CD4-positive, alpha-beta T cell treated with Interleukin-17A for 4 hours (primary cell): Measurements from ENCODE around the gene CYB5A.
"Not testable (repeated sequence)": the region's sequence is repeated elsewhere in the genome, so short reads cannot be mapped to it uniquely, and the experiment has no call there.

Source experiments
- DNase-seq: peaks from one replicate; pipeline ENCODE4 v3.0.0-alpha.2; 2020; ENCODE audit warnings: mixed read lengths

CYB5A gene, protein sequence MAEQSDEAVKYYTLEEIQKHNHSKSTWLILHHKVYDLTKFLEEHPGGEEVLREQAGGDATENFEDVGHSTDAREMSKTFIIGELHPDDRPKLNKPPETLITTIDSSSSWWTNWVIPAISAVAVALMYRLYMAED

DNA sequence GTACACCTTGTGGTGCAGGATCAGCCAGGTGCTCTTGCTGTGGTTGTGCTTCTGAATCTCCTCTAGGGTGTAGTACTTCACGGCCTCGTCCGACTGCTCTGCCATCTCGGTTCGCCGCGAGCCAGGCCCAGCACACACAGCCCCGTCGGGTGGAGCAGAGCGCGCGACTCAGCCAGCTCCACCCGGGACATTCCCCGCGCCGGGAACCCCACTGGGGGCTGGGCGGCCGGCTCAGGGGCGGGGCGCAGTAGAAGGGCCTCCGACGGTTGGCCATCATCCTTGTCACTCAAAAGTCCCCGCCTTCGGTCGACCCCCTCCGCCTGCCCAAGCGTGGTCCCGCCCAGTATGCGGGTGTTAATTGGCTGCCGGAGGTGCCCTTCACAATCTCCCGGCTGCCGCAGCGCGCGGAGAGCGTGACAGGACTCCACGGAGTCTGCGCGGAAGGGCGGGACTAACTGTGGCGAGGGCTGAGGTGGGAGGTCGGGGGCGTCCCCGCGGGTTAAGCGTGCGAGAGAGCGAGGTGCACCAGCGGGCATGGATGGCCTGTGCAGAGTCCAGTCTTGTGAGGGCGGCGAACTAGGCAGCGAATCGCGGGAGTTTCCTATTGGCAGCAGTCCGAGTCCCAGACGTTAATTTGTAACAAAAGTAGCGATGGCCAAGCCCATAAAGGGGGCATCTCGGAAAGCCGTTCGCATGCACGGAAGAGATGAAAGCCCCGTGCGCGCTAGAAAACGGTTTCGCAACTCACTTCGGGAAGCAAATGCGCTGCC is at the start of gene CYB5A:
Gene CYB5A (minus strand): TSS at position 193 of the 770 bp plus-strand sequence. CDS start 88 bp downstream, at position 105.
- DNase-seq, result peak; percentile 98

DNA sequence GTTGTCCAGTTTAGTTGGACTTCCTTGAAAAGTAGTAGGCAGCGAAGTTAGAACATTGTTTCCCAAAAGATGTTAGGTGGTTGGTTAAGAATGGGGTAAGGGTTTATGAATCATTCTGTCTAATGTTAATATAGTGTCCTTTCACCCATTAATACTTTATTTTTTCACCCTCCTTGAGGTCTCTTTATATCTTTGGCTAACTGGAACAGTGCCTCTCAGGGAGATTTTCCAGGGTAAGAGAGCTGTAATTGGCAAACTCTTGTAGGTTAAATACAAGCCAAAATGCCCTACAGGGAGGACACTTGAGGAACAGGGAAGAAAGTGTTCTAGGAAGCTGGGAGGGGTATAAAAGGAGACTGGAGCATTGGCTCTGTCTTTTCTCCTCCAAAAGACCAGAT is 46.1 kb upstream of the CYB5A start:
- DNase-seq, result no peak

DNA sequence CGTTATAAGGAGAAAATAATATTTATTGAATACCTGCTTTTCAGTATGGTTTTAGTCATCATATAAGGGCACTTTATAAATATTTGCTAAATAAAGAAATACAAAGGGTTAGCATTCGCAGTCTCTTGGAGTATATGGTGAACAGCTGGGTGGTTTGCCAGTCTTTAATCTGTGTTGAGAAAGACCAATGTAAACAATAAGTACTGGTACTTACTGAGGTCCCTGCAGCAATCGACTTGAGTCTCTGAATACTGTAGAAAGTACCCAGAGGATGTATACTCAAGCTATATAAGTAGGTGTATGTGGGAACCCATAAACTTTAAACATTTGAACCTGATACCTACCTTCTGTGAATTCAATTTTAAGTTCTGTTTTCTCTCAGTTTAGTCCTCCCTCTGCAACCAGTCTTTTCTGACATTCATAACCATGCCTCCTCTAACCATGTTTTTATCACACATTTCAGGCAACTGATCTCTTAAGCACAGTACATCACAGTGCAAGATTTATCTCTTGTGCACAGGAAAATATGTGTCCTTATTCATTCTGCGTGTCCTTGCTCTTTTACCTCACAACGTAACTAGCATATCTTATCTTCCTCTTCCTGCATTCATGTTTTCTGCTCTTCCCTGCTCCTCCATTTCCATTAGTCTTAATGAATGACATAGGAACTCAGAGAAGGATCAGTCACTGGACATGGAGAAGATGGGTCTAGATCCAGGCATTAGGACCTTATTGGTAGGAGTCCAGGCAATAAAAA is 45.6 kb upstream of the CYB5A start:
- DNase-seq, result no peak

DNA sequence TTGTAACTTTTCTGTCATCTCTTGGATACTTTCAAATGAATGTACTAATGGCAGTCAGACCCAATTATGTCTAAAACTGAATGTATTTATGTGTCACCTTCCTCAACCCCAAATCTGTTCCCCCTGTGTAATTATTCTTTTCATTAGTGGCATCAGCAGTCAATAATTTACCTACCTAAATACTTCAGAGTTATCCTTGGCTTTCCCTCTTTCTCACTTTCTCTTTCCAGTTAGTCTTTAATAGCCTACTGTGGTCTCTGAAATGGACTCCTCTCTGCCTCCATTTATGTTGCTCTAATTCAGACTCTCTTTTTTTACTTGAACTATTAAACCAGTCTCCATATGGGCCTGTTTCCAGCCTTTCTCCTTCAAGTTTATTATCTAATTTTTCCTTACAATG is 44.9 kb upstream of the CYB5A start:
- no peak for DNase-seq

DNA sequence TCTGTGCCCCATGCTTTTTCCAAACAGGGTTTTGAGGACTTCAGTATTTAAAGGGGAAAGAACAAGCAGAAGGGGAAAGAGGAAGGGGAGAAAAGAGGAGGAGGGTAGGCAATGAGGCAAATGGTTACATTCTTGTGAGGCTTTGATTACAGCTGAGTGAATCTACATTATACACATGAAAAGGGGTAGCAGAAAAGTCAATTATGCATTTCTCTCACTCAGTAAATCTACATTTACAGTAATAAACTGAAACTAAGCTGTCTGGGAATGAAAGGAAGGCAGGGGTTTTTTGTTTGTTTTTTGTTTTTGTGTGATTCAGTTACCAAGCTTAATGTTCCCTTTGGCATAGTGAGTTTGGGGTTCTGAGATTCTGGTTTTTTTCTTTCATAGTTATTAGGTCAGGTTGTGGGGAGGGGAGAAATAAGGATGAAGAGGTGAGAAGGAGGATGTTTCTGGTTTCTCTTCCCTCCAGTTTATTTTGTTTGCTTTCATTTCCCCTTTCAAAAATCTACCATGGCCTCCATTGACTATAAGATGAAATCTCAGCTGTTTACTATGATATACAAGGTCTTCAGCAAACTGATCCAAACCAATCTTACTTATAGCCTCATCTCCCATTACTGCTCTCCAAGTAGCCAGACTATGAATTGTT is 42.6 kb upstream of the CYB5A start:
- no peak for DNase-seq

DNA sequence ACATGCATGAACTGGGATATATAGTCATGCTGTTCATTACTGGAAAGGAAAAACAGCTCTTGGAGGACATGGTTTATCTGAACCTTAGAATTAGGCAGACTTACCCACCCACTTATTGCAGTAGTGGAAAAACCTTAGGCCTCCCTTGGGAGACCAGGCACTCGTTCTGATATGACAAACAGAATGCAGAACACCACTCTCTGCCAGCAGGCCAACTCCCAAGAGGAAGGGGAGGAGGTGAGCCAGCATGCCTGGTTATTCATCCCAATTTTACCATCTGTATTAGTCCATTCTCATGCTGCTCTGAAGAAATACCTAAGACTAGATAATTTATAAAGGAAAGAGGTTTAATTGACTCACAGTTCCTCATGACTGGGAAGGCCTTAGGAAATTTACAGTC is 41.3 kb upstream of the CYB5A start:
- no peak for DNase-seq

DNA sequence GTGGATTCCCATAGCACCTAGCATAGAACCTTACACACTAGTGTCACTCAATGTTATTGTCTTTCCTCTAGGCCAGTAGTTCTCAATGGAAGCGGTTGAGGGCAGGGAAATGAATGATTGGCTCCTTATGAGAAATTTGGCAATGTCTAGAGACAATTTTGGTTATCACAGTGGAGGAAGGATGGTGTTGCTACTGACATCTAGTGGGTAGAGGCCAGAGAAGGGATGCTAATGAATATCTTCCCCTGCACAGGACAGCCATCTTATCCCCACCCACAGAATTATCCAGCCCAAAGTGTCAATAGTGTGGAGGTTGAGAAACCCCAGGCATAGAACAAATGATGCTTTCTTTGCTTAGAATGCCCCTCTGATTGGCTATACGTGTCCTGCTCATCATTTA is 39.6 kb upstream of the CYB5A start:
- no peak for DNase-seq

DNA sequence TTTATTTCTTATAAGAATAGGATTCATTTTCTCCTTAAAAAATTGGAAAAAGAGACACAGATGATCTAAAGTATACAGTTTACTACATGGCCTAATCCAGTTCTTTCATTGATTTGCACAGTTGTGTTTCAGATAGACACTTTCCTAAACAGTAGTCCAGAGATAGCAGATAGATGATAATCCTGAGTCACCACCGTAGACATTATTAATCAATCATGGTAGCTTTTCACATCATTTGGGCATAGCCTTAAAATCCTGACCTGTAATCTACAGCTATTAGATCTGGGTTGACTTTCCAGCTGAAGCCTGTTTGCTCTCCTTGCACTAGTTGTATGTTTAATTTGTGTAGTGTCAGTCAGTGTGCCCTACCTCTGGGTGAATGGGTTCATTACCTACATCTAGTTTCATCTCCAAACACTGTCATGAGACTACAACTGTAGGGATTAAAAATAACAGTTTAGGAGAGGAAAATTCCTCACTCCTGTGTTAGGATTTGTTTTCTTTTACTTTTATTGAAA is 38.0 kb upstream of the CYB5A start:
- DNase-seq, result no peak

DNA sequence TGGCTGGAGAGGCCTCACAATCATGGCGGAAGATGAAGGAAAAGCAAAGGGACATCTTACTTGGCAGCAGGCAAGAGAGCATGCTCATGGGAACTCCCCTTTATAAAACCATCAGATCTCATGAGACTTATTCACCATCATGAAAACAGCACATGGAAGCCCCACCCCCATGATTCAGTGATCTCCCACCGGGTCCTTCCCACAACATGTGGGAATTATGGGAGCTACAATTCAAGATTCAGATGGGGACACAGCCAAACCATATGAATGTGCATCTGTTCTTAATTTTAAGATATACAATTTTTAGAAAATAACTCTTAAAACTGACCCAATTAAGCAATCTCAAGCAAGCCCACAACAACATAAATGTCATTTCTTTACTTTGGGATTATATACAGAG is 36.4 kb upstream of the CYB5A start:
- DNase-seq, result no peak

DNA sequence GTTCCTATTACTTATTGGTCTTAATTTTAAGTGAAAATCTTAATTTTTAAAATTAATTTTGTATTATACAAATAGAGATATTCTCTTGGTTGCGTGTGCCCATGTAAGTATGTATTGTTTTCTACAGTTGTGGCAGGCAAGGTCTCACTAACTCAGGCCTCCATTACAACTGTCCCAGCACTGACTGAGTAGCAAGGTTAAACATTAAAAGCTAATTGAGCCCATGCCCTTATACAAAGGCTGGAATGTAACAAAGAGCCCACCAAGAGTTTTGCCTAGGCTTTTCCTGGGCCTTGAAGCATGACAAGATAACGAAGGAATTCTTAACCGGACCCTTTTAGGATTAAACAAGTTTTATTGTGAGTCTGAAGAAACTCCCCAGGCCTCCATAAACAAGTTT is 35.0 kb upstream of the CYB5A start:
- not testable (repeated sequence) for DNase-seq

DNA sequence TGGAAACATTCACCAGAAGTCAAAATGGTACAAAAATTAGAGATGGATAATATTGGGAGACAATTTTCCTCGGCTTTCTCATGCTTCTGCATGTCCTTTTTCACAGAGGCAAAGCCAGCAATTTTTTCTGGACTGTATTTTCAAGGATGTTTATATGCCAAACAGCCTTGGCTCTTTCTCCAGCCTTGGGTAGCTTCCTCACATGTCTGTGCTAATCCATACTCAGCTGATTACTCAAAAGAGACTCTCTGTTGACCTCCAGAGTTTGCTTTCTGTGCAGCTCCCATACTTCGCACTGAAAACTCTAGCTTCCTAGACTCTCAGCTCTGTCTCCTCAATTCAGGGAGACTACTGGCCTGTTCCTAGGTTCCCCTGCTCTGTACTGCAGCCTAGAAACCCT is 34.5 kb upstream of the CYB5A start:
- no peak for DNase-seq

DNA sequence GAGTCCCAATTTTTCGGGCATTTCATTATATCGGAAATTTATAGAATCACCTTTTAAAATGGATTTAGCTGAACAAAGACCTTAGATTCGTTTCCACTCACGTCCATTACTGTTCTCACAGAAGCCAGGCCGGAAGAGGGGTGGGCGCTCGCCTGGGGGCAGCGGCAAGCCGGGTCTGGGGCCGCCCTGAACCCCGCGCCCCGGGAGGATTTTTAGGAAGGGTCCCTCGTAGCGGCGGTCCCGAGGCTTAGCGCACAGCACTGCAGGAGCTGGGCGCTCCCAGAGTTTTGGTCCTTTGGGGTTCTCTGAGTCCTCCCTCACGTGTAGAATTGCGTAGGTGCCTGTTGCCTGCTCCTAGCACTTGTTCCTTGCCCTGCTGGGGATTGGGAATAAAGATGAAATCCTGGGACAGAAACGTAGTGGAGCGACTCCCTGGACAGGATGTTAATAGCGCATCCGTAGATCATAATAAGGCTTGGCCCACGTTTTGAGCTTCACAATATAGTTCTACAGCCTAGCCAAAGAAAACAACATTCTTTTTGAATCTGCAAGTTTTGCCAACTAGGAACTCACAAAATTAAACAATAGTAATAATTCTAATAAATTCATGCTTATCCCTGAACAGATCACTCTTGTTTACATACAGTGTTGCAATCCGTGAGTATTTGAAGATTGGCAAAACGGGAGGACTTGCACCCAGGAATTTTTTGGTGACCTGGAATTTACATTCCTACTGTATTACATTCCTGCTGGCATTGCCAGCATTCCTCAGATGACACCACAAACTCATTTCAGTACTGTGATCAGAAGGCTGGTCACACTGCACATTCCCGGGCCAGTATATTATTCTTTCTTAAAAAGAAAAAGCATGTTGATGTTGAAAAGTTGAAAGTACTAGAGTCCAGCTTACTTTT is 24.8 kb upstream of the CYB5A start:
- DNase-seq, result no peak

DNA sequence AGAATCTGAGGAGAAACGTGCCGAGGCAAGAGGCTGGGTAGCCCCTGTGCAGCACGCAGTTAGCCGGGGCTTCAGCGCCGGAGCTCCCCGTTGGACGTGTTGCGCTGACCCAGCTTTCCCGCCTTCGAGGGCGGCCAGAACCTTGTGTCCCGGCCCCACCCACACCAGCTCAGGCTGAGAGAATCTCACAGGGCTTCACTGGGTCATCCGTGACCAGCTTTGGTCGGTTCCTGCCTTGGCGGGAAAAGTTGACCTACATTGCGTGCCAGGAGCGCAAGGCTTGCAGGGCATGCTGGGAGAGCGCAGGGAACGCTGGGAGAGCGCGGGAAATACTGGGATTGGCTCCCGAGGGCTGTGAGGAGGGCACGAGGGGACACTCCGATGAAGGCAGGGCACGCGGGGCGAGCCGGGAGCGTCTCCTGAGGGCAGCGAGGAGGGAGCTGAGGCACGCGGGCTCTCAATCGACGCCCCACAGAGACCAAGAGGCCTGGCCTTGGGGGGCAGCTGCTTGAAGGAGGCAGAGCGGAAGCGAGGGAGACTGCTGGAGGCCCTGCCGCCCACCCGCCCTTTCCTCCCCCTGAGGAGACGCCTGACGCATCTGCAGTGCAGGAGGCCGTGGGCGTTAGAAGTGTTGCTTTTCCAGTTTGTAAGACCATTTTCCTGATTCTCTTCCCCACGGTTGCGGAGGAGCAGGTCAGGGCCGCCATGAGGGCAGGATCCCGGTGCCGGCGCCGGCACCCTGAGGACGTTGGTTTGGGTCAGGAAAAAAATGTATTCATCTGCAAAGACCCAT is 23.9 kb upstream of the CYB5A start, which contains the start of gene C18orf63:
Gene C18orf63 (plus strand): TSS at position 376 of the 793 bp plus-strand sequence. CDS start 2,027 bp downstream, outside the sequence.
- DNase-seq, result no peak

DNA sequence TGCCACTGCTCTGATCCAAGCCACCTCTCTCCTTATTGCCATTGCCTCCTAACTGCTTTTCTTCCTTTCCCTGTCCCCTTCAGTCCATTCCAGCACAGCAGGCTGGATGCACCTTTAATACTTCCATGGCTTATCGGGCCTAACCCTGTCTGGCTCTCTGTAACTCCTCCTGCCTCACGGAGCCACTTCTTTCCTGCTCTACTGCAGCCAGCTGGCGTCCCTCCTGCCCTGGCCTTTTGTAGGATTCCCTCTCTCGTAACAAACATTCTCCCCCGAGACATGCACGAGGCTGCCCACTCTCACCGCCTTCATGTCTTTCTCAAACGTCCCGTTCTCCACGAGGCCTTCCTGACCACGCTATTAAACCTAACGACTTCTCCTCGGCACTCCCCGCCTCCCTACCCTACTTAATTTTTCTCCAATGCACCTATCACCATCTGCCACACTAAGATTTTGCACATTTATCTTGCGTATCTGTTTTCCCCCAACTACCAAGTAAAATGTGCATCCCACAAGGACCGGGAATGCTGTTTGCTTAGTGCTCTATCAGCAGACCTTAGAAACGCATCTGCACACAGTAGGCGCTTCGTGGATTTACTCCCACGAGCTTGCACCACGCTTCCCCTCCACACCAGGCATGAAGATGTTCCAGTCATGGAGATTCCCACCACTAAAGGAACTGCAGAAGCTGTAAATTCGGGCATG is 23.1 kb upstream of the CYB5A start:
- no peak for DNase-seq

DNA sequence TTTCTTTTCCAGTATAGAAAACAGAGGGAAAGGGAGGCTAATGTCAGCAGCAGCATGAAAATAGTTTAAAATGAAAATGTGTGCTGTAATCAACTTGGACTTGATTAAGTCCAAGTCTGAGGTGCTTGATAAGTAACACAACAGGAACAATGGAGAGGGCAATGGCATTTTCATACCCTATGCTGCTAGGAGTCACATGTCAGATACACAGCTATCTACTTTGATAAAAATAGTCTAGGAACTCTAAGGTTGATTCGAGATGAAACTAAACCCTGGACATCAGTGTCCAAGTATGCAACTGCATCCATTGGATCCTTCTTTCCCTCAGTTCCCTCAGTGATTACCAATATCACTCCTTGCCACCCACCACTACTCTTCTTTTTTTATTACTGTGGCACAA is 19.2 kb upstream of the CYB5A start:
- no peak for DNase-seq

DNA sequence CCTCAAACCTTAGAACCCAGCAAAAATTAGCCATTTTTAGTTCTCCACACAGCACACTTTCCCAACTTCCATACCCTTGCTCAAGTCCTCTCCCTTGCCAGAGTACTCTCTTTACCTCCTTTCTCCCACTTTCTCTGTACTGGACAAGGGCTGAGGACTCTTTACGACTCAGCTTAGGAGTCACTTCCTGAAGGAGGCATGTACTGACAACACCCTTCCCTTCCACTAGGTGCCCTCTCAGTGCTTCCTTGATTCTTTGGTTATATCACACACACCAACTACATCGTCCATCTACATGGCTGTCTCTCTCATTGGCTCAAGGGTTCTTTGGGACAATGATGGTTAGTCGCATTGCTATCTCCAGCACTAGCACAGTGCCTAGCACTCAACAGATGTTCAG is 18.6 kb upstream of the CYB5A start:
- DNase-seq, result no peak

DNA sequence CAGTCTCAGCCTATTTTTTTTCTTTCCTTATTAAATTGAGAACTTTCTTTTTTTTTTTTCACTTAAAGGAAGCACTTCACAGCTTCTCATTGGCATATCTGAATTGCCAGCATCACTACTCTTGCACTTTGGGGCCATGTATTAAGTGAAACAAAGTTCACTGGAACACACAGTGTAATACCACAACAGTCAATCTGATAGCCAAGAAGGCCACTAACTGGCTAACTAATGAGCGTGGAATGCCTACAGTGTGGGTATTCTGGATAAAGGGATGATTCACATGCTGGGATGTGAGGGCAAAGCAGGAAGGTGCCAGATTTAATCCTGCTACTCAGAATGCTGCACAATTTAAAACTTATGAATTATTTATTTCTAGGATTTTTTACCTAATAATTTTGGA is 12.2 kb upstream of the CYB5A start:
- no peak for DNase-seq

DNA sequence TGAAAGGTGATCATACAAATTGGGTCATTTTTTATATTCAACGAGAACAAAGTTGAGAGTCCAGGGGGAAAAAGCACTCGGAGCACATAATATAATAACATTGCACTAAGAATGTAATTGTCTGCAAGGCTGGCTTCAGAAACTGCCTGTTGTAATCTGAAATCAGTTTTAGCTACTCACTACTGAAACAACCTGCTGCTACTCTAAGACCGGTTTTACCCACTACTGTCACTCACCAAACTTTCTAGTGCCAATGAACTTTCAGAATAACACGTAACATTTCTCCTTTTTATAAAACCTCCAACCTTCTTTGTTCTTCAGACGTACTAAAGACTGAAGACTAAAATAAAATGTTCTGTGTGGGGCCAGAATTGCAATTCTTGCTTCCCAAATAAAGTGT is 11.5 kb upstream of the CYB5A start:
- DNase-seq, result no peak

DNA sequence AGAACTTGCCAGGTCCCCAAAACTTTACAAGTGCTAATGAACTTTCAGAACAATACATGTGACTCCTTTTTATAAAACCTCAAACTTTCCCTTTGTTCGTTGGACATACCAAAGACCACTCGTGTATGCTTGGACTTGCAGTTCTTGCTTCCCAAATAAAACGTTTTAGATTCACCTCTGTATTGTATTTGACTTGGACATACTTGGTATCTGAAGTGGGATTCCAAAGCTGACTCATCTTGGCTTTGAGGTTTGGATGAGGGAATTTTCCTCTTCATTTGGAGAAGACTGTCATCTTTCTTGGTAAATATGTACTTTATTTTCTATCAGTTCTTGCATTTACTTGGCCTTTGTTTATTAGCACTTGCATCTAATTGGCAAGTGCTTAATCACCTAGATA is 8.0 kb upstream of the CYB5A start:
- DNase-seq, result no peak

DNA sequence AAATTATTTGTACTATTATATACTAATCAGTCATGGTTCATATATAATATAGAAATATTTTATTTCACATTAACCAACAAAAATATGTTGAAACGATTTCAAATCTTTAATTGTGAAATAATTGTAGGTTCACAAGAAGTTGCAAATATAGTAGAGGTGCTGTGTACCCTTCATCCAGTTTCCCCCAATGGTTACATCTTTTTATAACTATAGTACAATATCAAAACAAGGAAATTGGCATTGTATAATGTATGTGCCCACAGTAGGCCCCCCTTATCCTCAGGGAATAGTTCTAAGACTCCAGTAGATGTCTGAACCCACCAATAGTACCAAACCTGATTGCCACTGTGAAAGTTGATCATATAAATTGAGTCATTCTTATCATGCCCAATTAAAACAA is 7.4 kb upstream of the CYB5A start:
- DNase-seq, result no peak

DNA sequence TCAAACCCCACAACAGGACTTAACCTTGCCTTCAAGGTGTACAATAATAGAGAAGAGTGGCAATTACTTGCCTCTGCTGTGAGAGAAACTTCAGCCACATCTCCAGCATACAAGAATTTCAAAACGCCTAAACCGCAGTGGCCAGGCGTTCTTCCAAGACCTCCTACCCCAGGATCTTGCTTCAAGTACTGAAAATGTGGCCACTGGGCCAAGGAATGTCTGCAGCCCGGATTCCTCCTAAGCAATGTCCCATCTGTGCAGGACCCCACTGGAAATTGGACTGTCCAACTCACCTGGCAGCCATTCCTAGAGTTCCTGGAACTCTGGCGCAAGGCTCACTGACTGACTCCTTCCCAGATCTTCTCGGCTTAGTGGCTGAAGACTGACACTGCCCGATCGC is 2.8 kb upstream of the CYB5A start:
- no peak for DNase-seq
